HEK293 (cell line): ENCODE measurements around the gene TMEM179.

Experiments
- CTCF ChIA-PET: fragments of 350-600 bp; formaldehyde crosslinking; extraction: SDS; loops from one replicate; lab custom pipeline; 2021; ENCODE audit warnings: antibody characterized with exemption; lab: Yijun Ruan, JAX
- POLR2A ChIA-PET: fragments of 300-600 bp; formaldehyde crosslinking; extraction: SDS; loops from one replicate; lab custom pipeline; 2020; ENCODE audit warnings: antibody characterized with exemption, inconsistent platforms; lab: Yijun Ruan, JAX
- H3K27ac ChIP-seq: fragments of 200-500 bp; sonication (Bioruptor generic); 2 replicates; pipeline ENCODE4 v1.5.1; 2014; ENCODE audit warnings: low read depth, low read length, control low read depth, inconsistent platforms; ENCODE audit errors: extremely low read depth
- H3K36me3 ChIP-seq, 2 experiments: fragments of 200-500 bp in 1 of 2; sonication (Bioruptor generic) in 1 of 2; 1 replicate in 1 of 2; 2 replicates in 1 of 2; pipeline ENCODE4 v1.5.1; 2014 to 2017; ENCODE audit warnings: inconsistent platforms in 2 of 2, low read length in 2 of 2; ENCODE audit not compliant: control insufficient read depth in 2 of 2, insufficient read depth in 1 of 2
- H3K4me1 ChIP-seq: fragments of 200-500 bp; sonication (Bioruptor generic); 2 replicates; pipeline ENCODE4 v1.5.1; 2014; ENCODE audit warnings: mild to moderate bottlenecking, low read length, inconsistent platforms; ENCODE audit not compliant: control insufficient read depth, insufficient read depth
- H3K4me3 ChIP-seq: 2 replicates; pipeline ENCODE4 v1.5.1; 2011; ENCODE audit warnings: low read depth, mild to moderate bottlenecking, control low read depth, low read length, moderate library complexity
- H3K9me3 ChIP-seq: fragments of 200-500 bp; sonication (Bioruptor generic); 2 replicates; pipeline ENCODE4 v1.5.1; 2014; ENCODE audit warnings: low read depth, low read length, inconsistent platforms; ENCODE audit not compliant: control insufficient read depth, insufficient read depth
- ATF2 ChIP-seq: fragments of 450-650 bp; formaldehyde crosslinking; IDR thresholded peaks from 2 replicates; pipeline ENCODE4 v1.5.1; 2016; ENCODE audit warnings: missing biosample characterization, missing genetic modification characterization, low read depth
- HOXA7 ChIP-seq: sonication (generic); formaldehyde crosslinking; IDR thresholded peaks from 2 replicates; pipeline ENCODE4 v1.8.1; 2022; ENCODE audit warnings: missing genetic modification reagents, borderline replicate concordance
- HOXD13 ChIP-seq: sonication (generic); formaldehyde crosslinking; IDR thresholded peaks from 2 replicates; pipeline ENCODE4 v1.8.0; 2022; ENCODE audit warnings: missing genetic modification reagents, borderline replicate concordance
- KLF17 ChIP-seq: fragments of 450-650 bp; formaldehyde crosslinking; IDR thresholded peaks from 2 replicates; pipeline ENCODE4 v1.5.1; 2016; ENCODE audit warnings: missing biosample characterization, missing genetic modification characterization
- KLF9 ChIP-seq: fragments of 450-650 bp; formaldehyde crosslinking; IDR thresholded peaks from 2 replicates; pipeline ENCODE4 v1.5.1; 2016; ENCODE audit warnings: missing biosample characterization, missing genetic modification characterization, low read depth
- PRDM2 ChIP-seq: fragments of 450-650 bp; formaldehyde crosslinking; IDR thresholded peaks from 2 replicates; pipeline ENCODE4 v1.5.1; 2016; ENCODE audit warnings: missing biosample characterization, missing genetic modification characterization, borderline replicate concordance
- REST ChIP-seq: fragments of 450-650 bp; formaldehyde crosslinking; IDR thresholded peaks from 2 replicates; pipeline ENCODE4 v1.5.1; 2016; ENCODE audit warnings: missing biosample characterization, missing genetic modification characterization
- ZBTB49 ChIP-seq: fragments of 450-650 bp; formaldehyde crosslinking; IDR thresholded peaks from 2 replicates; pipeline ENCODE4 v1.5.1; 2016; ENCODE audit warnings: missing biosample characterization, missing genetic modification characterization, low read depth
- ZNF19 ChIP-seq: fragments of 450-650 bp; formaldehyde crosslinking; IDR thresholded peaks from 2 replicates; pipeline ENCODE4; 2016; ENCODE audit warnings: missing biosample characterization, missing genetic modification characterization, low read depth
- ZNF211 ChIP-seq: fragments of 450-650 bp; formaldehyde crosslinking; IDR thresholded peaks from 2 replicates; pipeline ENCODE4 v1.5.1; 2016; ENCODE audit warnings: low read depth, missing biosample characterization, missing genetic modification characterization
- ZNF274 ChIP-seq, 2 experiments: fragments of 200-500 bp in 1 of 2; fragments of 450-650 bp in 1 of 2; sonication (Bioruptor generic) in 1 of 2; formaldehyde crosslinking in 1 of 2; IDR thresholded peaks; 2 replicates each; pipeline versions ENCODE4 v1.5.1 to v1.6.1; 2014 to 2016; ENCODE audit warnings: borderline replicate concordance in 1 of 2, inconsistent platforms in 1 of 2, low read length in 1 of 2, missing biosample characterization in 1 of 2, missing genetic modification characterization in 1 of 2
- ZNF449 ChIP-seq: fragments of 450-650 bp; formaldehyde crosslinking; IDR thresholded peaks from 2 replicates; pipeline ENCODE4 v1.5.1; 2017; ENCODE audit warnings: missing biosample characterization, mild to moderate bottlenecking, missing genetic modification characterization, moderate library complexity
- ZNF560 ChIP-seq: fragments of 450-650 bp; formaldehyde crosslinking; IDR thresholded peaks from 2 replicates; pipeline ENCODE4 v1.5.1; 2017; ENCODE audit warnings: missing biosample characterization, missing genetic modification characterization, borderline replicate concordance
- ZNF600 ChIP-seq: fragments of 450-650 bp; formaldehyde crosslinking; IDR thresholded peaks from 2 replicates; pipeline ENCODE4 v1.5.1; 2016; ENCODE audit warnings: missing biosample characterization, missing genetic modification characterization
- ZNF660 ChIP-seq: fragments of 450-650 bp; IDR thresholded peaks from 2 replicates; pipeline ENCODE4 v1.5.1; 2018; ENCODE audit warnings: missing biosample characterization, mild to moderate bottlenecking, missing genetic modification characterization
- ZSCAN18 ChIP-seq: fragments of 450-650 bp; formaldehyde crosslinking; IDR thresholded peaks from 2 replicates; pipeline ENCODE4 v1.5.1; 2016; ENCODE audit warnings: missing biosample characterization, missing genetic modification characterization

TMEM179 gene

GRCh38 chr14:104644091-104644635, 39.6 kb upstream of the TMEM179 start (continued):
- TF ChIP-seq REST (tag by site-specific recombination) (no peak), PRDM2 (tag by site-specific recombination) (no peak), ZNF19 (tag by site-specific recombination) (no peak), ATF2 (tag by site-specific recombination) (no peak), ZSCAN18 (tag by site-specific recombination) (no peak), ZBTB49 (tag by site-specific recombination) (no peak), ZNF660 (tag by site-specific recombination) (no peak), ZNF274 (IDR thresholded peaks at IDR 0.05; ENCODE audit: low read length) (no peak), ZNF274 (tag by site-specific recombination; IDR thresholded peaks at IDR 0.05; ENCODE audit: borderline replicate concordance) (no peak)

GRCh38 chr14:104643306-104643705, 38.7 kb upstream of the TMEM179 start:
- Histone ChIP-seq H3K9me3 (no peaks in the 10 kb centered on the region), H3K4me3 (no peak overlapping the region), H3K36me3 (no peaks in the 10 kb centered on the region), H3K4me1 (no peaks in the 10 kb centered on the region), H3K27ac (no peak overlapping the region)
- CTCF ChIA-PET: interaction anchor here (0.7 kb wide), 1 partner anchor 16 kb away, joined by 3 read pairs; no protein-coding TSS in a partner anchor
- POLR2A ChIA-PET: no interaction called here
- TF ChIP-seq KLF9 (tag by site-specific recombination) (no peak), HOXD13 (CRISPR knock-in tag) (no peak), ZNF600 (tag by site-specific recombination) (no peak), ZNF660 (tag by site-specific recombination) (no peak), ZNF560 (tag by site-specific recombination) (no peak), ZNF449 (no peak), HOXA7 (no peak), KLF17 (tag by site-specific recombination) (no peak), ZNF211 (no peak)
